Liver (tissue), 3 donors: Measurements from ENCODE around the gene UBE2Q2.

Experiments
- EGR1 ChIP-seq, 2 donors: IDR thresholded peaks; 2 replicates each; pipeline ENCODE4 v1.6.1; 2016 to 2018; ENCODE audit warnings: antibody characterized with exemption in 2 of 2, low read depth in 2 of 2
- FOXA1 ChIP-seq: IDR thresholded peaks from 2 replicates; pipeline ENCODE4 v1.6.1; 2016; ENCODE audit warnings: antibody characterized with exemption
- HNF4A ChIP-seq, 2 donors: conservative IDR thresholded peaks; 2 replicates each; pipeline ENCODE4 v1.6.1; 2016; ENCODE audit warnings: antibody characterized with exemption in 2 of 2, mild to moderate bottlenecking in 2 of 2
- JUND ChIP-seq, 2 donors: IDR thresholded peaks; 2 replicates each; pipeline ENCODE4 v1.6.1; 2016; ENCODE audit warnings: antibody characterized with exemption in 2 of 2
- RAD21 ChIP-seq, 2 donors: IDR thresholded peaks; 2 replicates each; pipeline ENCODE4 v1.6.1; 2016; ENCODE audit warnings: antibody characterized with exemption in 2 of 2, mild to moderate bottlenecking in 2 of 2
- SP1 ChIP-seq: IDR thresholded peaks from 2 replicates; pipeline ENCODE4 v1.6.1; 2018; ENCODE audit warnings: antibody characterized with exemption, mild to moderate bottlenecking
- TAF1 ChIP-seq: conservative IDR thresholded peaks from 2 replicates; pipeline ENCODE4 v1.6.1; 2016; ENCODE audit warnings: antibody characterized with exemption, mild to moderate bottlenecking
- YY1 ChIP-seq: IDR thresholded peaks from 2 replicates; pipeline ENCODE4 v1.6.1; 2016; ENCODE audit warnings: antibody characterized with exemption, mild to moderate bottlenecking
- TF ChIP-seq, protein P1 (sequence below): fragments of 150-350 bp; IDR thresholded peaks from 2 replicates; pipeline ENCODE4 v1.5.1; 2017; ENCODE audit warnings: improper control_type of control experiment, low read depth, low read length; ENCODE audit not compliant: missing input control
- TF ChIP-seq, protein P2 (sequence below): IDR thresholded peaks from 2 replicates; pipeline ENCODE4 v1.6.1; 2016; ENCODE audit warnings: antibody characterized with exemption, mild to moderate bottlenecking
- TF ChIP-seq, protein P3 (sequence below): IDR thresholded peaks from 2 replicates; pipeline ENCODE4 v1.6.1; 2016; ENCODE audit warnings: antibody characterized with exemption
- donor health status: healthy.
- donor health status: healthy.

DNA sequence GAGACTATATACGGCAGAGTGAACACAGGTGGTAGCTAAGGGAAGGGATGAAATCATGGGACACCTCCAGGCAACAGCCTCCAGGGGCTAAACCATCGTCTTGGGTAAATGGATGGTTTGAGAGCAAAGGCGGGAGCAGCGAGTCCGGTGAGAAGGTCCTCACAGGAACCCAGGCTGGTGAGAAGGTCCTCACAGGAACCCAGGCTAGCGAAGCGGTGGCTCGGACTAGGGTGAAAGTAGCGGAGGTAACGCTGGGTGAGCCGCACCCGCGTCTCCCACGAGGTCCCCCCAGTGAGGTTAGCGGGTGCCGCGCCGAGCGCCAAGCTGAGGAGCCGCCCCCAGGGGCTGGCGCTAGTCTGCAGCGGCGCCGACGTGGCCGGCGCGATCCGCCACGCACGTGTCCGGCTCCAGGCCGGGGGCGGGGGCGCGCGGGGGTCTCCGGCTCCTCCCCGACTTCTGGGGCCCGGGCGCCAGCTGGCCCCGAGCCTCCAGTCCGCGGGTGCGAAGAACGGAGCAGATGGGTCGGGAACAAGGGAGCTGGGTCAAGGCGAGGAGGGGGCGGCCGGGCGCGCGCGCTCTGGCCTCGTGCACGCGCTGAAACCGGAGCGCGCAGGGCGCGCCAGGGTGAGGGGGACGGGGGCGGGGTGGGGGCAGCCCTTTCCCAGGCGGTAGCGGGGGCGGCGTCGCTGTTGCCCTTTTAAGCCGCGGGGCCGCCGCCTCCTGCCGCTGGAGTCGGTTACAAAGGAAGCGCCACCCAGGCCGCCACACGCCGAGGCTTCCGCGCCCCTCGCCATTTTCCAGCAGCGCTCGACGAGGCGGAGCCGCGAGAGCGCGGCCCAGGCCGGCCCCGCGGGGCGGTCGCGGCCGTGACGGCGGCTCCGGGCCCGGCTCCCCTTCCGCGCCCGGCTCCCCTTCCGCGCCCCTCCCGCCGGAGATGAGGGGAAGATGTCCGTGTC lies at the start of gene UBE2Q2:
- TF ChIP-seq RAD21 (IDR thresholded peaks at IDR 0.05) = no peak
- TF ChIP-seq SP1 = no peak
- TF ChIP-seq, protein P1, sequence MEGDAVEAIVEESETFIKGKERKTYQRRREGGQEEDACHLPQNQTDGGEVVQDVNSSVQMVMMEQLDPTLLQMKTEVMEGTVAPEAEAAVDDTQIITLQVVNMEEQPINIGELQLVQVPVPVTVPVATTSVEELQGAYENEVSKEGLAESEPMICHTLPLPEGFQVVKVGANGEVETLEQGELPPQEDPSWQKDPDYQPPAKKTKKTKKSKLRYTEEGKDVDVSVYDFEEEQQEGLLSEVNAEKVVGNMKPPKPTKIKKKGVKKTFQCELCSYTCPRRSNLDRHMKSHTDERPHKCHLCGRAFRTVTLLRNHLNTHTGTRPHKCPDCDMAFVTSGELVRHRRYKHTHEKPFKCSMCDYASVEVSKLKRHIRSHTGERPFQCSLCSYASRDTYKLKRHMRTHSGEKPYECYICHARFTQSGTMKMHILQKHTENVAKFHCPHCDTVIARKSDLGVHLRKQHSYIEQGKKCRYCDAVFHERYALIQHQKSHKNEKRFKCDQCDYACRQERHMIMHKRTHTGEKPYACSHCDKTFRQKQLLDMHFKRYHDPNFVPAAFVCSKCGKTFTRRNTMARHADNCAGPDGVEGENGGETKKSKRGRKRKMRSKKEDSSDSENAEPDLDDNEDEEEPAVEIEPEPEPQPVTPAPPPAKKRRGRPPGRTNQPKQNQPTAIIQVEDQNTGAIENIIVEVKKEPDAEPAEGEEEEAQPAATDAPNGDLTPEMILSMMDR = no peak
- TF ChIP-seq TAF1 = no peak
- TF ChIP-seq JUND (IDR thresholded peaks at IDR 0.05) = no peak
- TF ChIP-seq YY1 = no peak
- TF ChIP-seq FOXA1 = no peak
- no peak for TF ChIP-seq HNF4A (conservative IDR thresholded peaks at IDR 0.05)
- TF ChIP-seq, protein P2, sequence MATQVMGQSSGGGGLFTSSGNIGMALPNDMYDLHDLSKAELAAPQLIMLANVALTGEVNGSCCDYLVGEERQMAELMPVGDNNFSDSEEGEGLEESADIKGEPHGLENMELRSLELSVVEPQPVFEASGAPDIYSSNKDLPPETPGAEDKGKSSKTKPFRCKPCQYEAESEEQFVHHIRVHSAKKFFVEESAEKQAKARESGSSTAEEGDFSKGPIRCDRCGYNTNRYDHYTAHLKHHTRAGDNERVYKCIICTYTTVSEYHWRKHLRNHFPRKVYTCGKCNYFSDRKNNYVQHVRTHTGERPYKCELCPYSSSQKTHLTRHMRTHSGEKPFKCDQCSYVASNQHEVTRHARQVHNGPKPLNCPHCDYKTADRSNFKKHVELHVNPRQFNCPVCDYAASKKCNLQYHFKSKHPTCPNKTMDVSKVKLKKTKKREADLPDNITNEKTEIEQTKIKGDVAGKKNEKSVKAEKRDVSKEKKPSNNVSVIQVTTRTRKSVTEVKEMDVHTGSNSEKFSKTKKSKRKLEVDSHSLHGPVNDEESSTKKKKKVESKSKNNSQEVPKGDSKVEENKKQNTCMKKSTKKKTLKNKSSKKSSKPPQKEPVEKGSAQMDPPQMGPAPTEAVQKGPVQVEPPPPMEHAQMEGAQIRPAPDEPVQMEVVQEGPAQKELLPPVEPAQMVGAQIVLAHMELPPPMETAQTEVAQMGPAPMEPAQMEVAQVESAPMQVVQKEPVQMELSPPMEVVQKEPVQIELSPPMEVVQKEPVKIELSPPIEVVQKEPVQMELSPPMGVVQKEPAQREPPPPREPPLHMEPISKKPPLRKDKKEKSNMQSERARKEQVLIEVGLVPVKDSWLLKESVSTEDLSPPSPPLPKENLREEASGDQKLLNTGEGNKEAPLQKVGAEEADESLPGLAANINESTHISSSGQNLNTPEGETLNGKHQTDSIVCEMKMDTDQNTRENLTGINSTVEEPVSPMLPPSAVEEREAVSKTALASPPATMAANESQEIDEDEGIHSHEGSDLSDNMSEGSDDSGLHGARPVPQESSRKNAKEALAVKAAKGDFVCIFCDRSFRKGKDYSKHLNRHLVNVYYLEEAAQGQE = no peak
- TF ChIP-seq, protein P3, sequence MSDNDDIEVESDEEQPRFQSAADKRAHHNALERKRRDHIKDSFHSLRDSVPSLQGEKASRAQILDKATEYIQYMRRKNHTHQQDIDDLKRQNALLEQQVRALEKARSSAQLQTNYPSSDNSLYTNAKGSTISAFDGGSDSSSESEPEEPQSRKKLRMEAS = no peak
- TF ChIP-seq EGR1 (IDR thresholded peaks at IDR 0.05; ENCODE audit: low read depth in 2 of 2) = no peak
